Stimulated activated CD4-positive, alpha-beta T cell treated with anti-CD3 and anti-CD28 coated beads, Interleukin-2, amount 100 ng/mL, for 48 hours (primary cell): ENCODE data around the gene HPS5.

ENCODE experiments used
- DNase-seq, 2 donors: peaks; one replicate each; pipeline ENCODE4 v3.0.0-alpha.2; 2020

The HPS5 gene

GRCh38 chr11:18233912-18234311 is 88.0 kb downstream of the HPS5 start:
- no peak for DNase-seq

- no peak for DNase-seq
These were observed 91.1 kb downstream of the HPS5 start for GRCh38 chr11:18230859-18231258.

GRCh38 chr11:18229501-18229900 is 92.4 kb downstream of the HPS5 start:
- no peak for DNase-seq
